HCT116 (cell line): ENCODE measurements around the gene SAMD14. TPM values are rescaled to one million over a fixed set of nuclear protein-coding genes. Genes with fewer than 3 reads are reported as not detected.

Source experiments
- ATAC-seq: fragments of 200-7000 bp; cut with Tn5 transposase; 2 replicates; pipeline ENCODE4 v1.9.1; 2020; ENCODE audit warnings: mild to moderate bottlenecking, moderate library complexity
- BruUV-seq: library from RNA; stranded (reverse); fragments of 400-500 nt; replicated peaks from 2 replicates; lab custom pipeline; 2021; lab: Mats Ljungman, UMichigan
- CTCF ChIA-PET: fragments of 300-600 bp; sonication (Branson Sonifier 250); formaldehyde crosslinking; loops from one replicate; lab custom pipeline; 2021; ENCODE audit warnings: antibody characterized with exemption; lab: Charles Lee
- POLR2A ChIA-PET: fragments of 300-600, 350-600 bp; sonication (Branson Sonifier 250); formaldehyde crosslinking; loops from one replicate; lab custom pipeline; 2021; ENCODE audit warnings: antibody characterized with exemption; lab: Charles Lee
- RAD21 ChIA-PET, 2 experiments: fragments of 300-600 bp; sonication (Branson Sonifier 250); formaldehyde crosslinking; loops; one replicate each; lab custom pipeline; 2023; ENCODE audit warnings: low total read pairs in 2 of 2; ENCODE audit not compliant: uncharacterized antibody in 2 of 2, unreplicated experiment in 2 of 2, low non-redundant PET in 1 of 2; lab: Charles Lee
- DNase-seq: peaks from one replicate; pipeline ENCODE4 v3.0.0-alpha.2; 2010; ENCODE audit warnings: low read depth, low spot score
- H2AFZ ChIP-seq: fragments of 200-600 bp; shearing (Covaris generic), sonication (generic); 2 replicates; pipeline ENCODE4 v1.6.1; 2017; ENCODE audit warnings: low read depth, mixed run types, mixed read lengths, antibody characterized with exemption, low read length; ENCODE audit not compliant: poor library complexity, severe bottlenecking
- H3K27ac ChIP-seq: 2 replicates; pipeline ENCODE4 v1.5.1; 2012; ENCODE audit warnings: low read depth, low read length
- H3K27me3 ChIP-seq: fragments of 200-600 bp; sonication (generic); 2 replicates; pipeline ENCODE4 v1.6.1; 2016; ENCODE audit warnings: mixed run types, low read length, mixed read lengths; ENCODE audit not compliant: insufficient read depth
- H3K36me3 ChIP-seq, 2 experiments: fragments of 200-500 bp in 1 of 2; fragments of 200-600 bp in 1 of 2; sonication (Bioruptor generic) in 1 of 2; sonication (generic) in 1 of 2; 2 replicates each; pipeline versions ENCODE4 v1.5.1 to v1.6.1; 2014 to 2016; ENCODE audit warnings: low read length in 2 of 2, inconsistent platforms in 1 of 2, mixed read lengths in 1 of 2, mixed run types in 1 of 2; ENCODE audit not compliant: insufficient read depth in 2 of 2, control insufficient read depth in 1 of 2
- H3K4me1 ChIP-seq, 2 experiments: fragments of 200-600 bp in 1 of 2; sonication (generic) in 1 of 2; 2 replicates each; pipeline versions ENCODE4 v1.5.1 to v1.6.1; 2012 to 2017; ENCODE audit warnings: low read length in 2 of 2, inconsistent platforms in 1 of 2, mild to moderate bottlenecking in 1 of 2, mixed read lengths in 1 of 2, mixed run types in 1 of 2, moderate library complexity in 1 of 2; ENCODE audit not compliant: insufficient read depth in 2 of 2, control insufficient read depth in 1 of 2
- H3K4me2 ChIP-seq: fragments of 200-600 bp; sonication (generic); 2 replicates; pipeline ENCODE4 v1.6.1; 2017; ENCODE audit warnings: mixed run types, low read length, mixed read lengths
- H3K4me3 ChIP-seq, 2 experiments: fragments of 200-600 bp in 1 of 2; sonication (generic) in 1 of 2; replicated peaks in 1 of 2; 2 replicates each; pipeline ENCODE4 v1.5.1; 2011 to 2016; ENCODE audit warnings: low read length in 2 of 2, control low read depth in 1 of 2, low read depth in 1 of 2, mild to moderate bottlenecking in 1 of 2, mixed read lengths in 1 of 2, mixed run types in 1 of 2
- H3K79me2 ChIP-seq: fragments of 200-600 bp; sonication (generic); 2 replicates; pipeline ENCODE4 v1.6.1; 2017; ENCODE audit warnings: mild to moderate bottlenecking, mixed run types, low read length, moderate library complexity, mixed read lengths; ENCODE audit not compliant: insufficient read depth
- H3K9ac ChIP-seq: fragments of 200-600 bp; sonication (generic); 2 replicates; pipeline ENCODE4 v1.6.1; 2016; ENCODE audit warnings: low read length, mixed read lengths
- H3K9me2 ChIP-seq: fragments of 200-600 bp; sonication (generic), shearing (Covaris generic); 2 replicates; pipeline ENCODE4 v1.6.1; 2017; ENCODE audit warnings: mixed run types, mild to moderate bottlenecking, moderate library complexity; ENCODE audit not compliant: insufficient read depth
- H3K9me3 ChIP-seq, 2 experiments: fragments of 200-500 bp in 1 of 2; fragments of 200-600 bp in 1 of 2; sonication (Bioruptor generic) in 1 of 2; sonication (generic) in 1 of 2; 2 replicates each; pipeline ENCODE4 v1.6.1; 2014 to 2017; ENCODE audit warnings: low read length in 2 of 2, mixed read lengths in 2 of 2, inconsistent platforms in 1 of 2, low read depth in 1 of 2, mild to moderate bottlenecking in 1 of 2, mixed run types in 1 of 2, moderate library complexity in 1 of 2; ENCODE audit not compliant: control insufficient read depth in 1 of 2, insufficient read depth in 1 of 2
- H4K20me1 ChIP-seq: fragments of 200-600 bp; sonication (generic), shearing (Covaris generic); 2 replicates; pipeline ENCODE4 v1.6.1; 2017; ENCODE audit warnings: mixed run types, mild to moderate bottlenecking, moderate library complexity; ENCODE audit not compliant: insufficient read depth
- ATF3 ChIP-seq: IDR thresholded peaks from 2 replicates; pipeline ENCODE4 v1.6.1; 2012
- CBX3 ChIP-seq: IDR thresholded peaks from 2 replicates; pipeline ENCODE4 v1.6.1; 2012; ENCODE audit warnings: low read depth
- EGR1 ChIP-seq: IDR thresholded peaks from 2 replicates; pipeline ENCODE4 v1.6.1; 2012; ENCODE audit warnings: low read depth
- ELF1 ChIP-seq: IDR thresholded peaks from 2 replicates; pipeline ENCODE4 v1.6.1; 2012; ENCODE audit warnings: low read depth, borderline replicate concordance
- FOSL1 ChIP-seq: IDR thresholded peaks from 2 replicates; pipeline ENCODE4 v1.6.1; 2012; ENCODE audit warnings: low read depth
- POLR2A ChIP-seq: IDR thresholded peaks from 2 replicates; pipeline ENCODE4 v1.7.0; 2011; ENCODE audit warnings: borderline replicate concordance; ENCODE audit not compliant: insufficient read depth, insufficient read length; ENCODE audit errors: extremely low read depth
- SIN3A ChIP-seq: IDR thresholded peaks from 2 replicates; pipeline ENCODE4 v1.6.1; 2012; ENCODE audit warnings: low read depth
- SP1 ChIP-seq: IDR thresholded peaks from 2 replicates; pipeline ENCODE4 v1.6.1; 2012; ENCODE audit warnings: low read depth
- SRF ChIP-seq: IDR thresholded peaks from 2 replicates; pipeline ENCODE4 v1.6.1; 2012; ENCODE audit warnings: low read depth
- TCF7L2 ChIP-seq: IDR thresholded peaks from 2 replicates; pipeline ENCODE4 v1.7.0; 2011; ENCODE audit warnings: borderline replicate concordance, inconsistent platforms; ENCODE audit not compliant: insufficient read depth, insufficient read length; ENCODE audit errors: extremely low read depth
- YY1 ChIP-seq: IDR thresholded peaks from 2 replicates; pipeline ENCODE4 v1.6.1; 2011; ENCODE audit warnings: low read length, low read depth, moderate library complexity, mild to moderate bottlenecking; ENCODE audit not compliant: insufficient replicate concordance; ENCODE audit errors: extremely low read depth
- ZNF274 ChIP-seq: fragments of 200-500 bp; sonication (Bioruptor generic); IDR thresholded peaks from 2 replicates; pipeline ENCODE4 v1.6.1; 2014; ENCODE audit warnings: mild to moderate bottlenecking, low read depth, low read length, inconsistent platforms
- intact Hi-C: fragments of 100-400 bp; cut with micrococcal nuclease; formaldehyde crosslinking; loops from 2 replicates; pipeline ENCODE4 v1.10.0; 2022
- total RNA-seq: library from RNA; stranded (reverse); gene quantifications from one replicate; pipeline ENCODE4 v1.2.1, GENCODE V29; 2021; ENCODE audit not compliant: unreplicated experiment
- TF ChIP-seq, protein P1 (sequence below): IDR thresholded peaks from 2 replicates; pipeline ENCODE4 v1.6.1; 2012
- TF ChIP-seq, protein P2 (sequence below), 3 experiments: fragments of 200-600 bp in 1 of 3; sonication (generic) in 1 of 3; IDR thresholded peaks in 2 of 3; conservative IDR thresholded peaks in 1 of 3; 2 replicates each; pipeline ENCODE4 v1.5.1; 2012 to 2017; ENCODE audit warnings: low read depth in 2 of 3, low read length in 2 of 3, antibody characterized with exemption in 1 of 3, borderline replicate concordance in 1 of 3, control low read depth in 1 of 3, mild to moderate bottlenecking in 1 of 3, mixed read lengths in 1 of 3, mixed run types in 1 of 3, moderate library complexity in 1 of 3; ENCODE audit not compliant: insufficient read depth in 1 of 3

SAMD14 gene
- total RNA-seq, 1 experiment from 2014 or later: 1.5 TPM

GRCh38 chr17:50097926-50098325 lies 32.0 kb downstream of the SAMD14 start:
- Histone ChIP-seq H4K20me1 (no peaks in the 10 kb centered on the region), H3K4me1 (peaks cover 44 to 65% of the 10 kb centered on the region in 2 experiments), H3K9me3 (no peaks in the 10 kb centered on the region), H3K27ac (no peak overlapping the region), H2AFZ (no peak overlapping the region), H3K36me3 (peaks cover 0 to 7% of the 10 kb centered on the region in 2 experiments; a peak in 2 of 4 replicates), H3K9me2 (no peaks in the 10 kb centered on the region), H3K9ac (no peak overlapping the region), H3K79me2 (0 out of 2 replicates have a peak, but pooled peaks cover 6% of the 10 kb centered on the region), H3K4me2 (no peak overlapping the region), H3K4me3 (no peak overlapping the region), H3K27me3 (no peaks in the 10 kb centered on the region)
- BruUV-seq: no TSS peak
- TF ChIP-seq TCF7L2 (no peak), ZNF274 (no peak), SP1 (no peak), ATF3 (no peak), YY1 (no peak), CBX3 (no peak), SRF (no peak), ELF1 (no peak), POLR2A (no peak), SIN3A (no peak), FOSL1 (no peak), EGR1 (no peak)
- TF ChIP-seq, protein P1, sequence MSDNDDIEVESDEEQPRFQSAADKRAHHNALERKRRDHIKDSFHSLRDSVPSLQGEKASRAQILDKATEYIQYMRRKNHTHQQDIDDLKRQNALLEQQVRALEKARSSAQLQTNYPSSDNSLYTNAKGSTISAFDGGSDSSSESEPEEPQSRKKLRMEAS: no peak
- TF ChIP-seq, protein P2, sequence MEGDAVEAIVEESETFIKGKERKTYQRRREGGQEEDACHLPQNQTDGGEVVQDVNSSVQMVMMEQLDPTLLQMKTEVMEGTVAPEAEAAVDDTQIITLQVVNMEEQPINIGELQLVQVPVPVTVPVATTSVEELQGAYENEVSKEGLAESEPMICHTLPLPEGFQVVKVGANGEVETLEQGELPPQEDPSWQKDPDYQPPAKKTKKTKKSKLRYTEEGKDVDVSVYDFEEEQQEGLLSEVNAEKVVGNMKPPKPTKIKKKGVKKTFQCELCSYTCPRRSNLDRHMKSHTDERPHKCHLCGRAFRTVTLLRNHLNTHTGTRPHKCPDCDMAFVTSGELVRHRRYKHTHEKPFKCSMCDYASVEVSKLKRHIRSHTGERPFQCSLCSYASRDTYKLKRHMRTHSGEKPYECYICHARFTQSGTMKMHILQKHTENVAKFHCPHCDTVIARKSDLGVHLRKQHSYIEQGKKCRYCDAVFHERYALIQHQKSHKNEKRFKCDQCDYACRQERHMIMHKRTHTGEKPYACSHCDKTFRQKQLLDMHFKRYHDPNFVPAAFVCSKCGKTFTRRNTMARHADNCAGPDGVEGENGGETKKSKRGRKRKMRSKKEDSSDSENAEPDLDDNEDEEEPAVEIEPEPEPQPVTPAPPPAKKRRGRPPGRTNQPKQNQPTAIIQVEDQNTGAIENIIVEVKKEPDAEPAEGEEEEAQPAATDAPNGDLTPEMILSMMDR (IDR thresholded peaks at IDR 0.05 in 2 of 3, conservative IDR thresholded peaks at IDR 0.05 in 1 of 3; ENCODE audit: borderline replicate concordance in 1 of 3, insufficient read depth in 1 of 3, low read depth in 2 of 3, low read length in 2 of 3): no peak
- intact Hi-C loops: no loop called here
- DNase-seq (no peak), ATAC-seq (no peak)
- CTCF ChIA-PET: interaction anchor here (0.9 kb wide), 1 partner anchor 17 kb away, joined by 3 read pairs; no protein-coding TSS in a partner anchor
- POLR2A ChIA-PET: no interaction called here
- RAD21 ChIA-PET: no interaction called here
